Stimulated activated CD4-positive, alpha-beta T cell treated with anti-CD3 and anti-CD28 coated beads, Interleukin-4, amount 100 ng/mL, for 4 hours (primary cell): Measurements from ENCODE around the gene INPP5J.

Experiments
- DNase-seq, 2 experiments: peaks; one replicate each; pipeline ENCODE4 v3.0.0-alpha.2; 2020

Gene INPP5J

GRCh38 chr22:31126128-31126868 lies 3.5 kb downstream of the INPP5J start:
- DNase-seq = no peak

GRCh38 chr22:31126869-31127175 lies 4.1 kb downstream of the INPP5J start:
- DNase-seq = no peak

GRCh38 chr22:31127181-31127772 lies 4.5 kb downstream of the INPP5J start:
- no peak for DNase-seq

GRCh38 chr22:31128156-31128555 lies 5.4 kb downstream of the INPP5J start:
- no peak for DNase-seq

- no peak for DNase-seq
These were observed 8.1 kb downstream of the INPP5J start for GRCh38 chr22:31130873-31131272.

GRCh38 chr22:31133911-31134310 lies 11.1 kb downstream of the INPP5J start:
- no peak for DNase-seq

- no peak for DNase-seq
These were observed 11.9 kb downstream of the INPP5J start for GRCh38 chr22:31134688-31135087.

GRCh38 chr22:31135706-31136105 lies 12.9 kb downstream of the INPP5J start:
- DNase-seq = no peak

- DNase-seq = no peak
These were observed 13.4 kb downstream of the INPP5J start for GRCh38 chr22:31136155-31136554.

- DNase-seq = no peak
These were observed 13.9 kb downstream of the INPP5J start for GRCh38 chr22:31136711-31137110.

GRCh38 chr22:31137721-31138120 lies 15.0 kb downstream of the INPP5J start:
- DNase-seq = no peak

GRCh38 chr22:31138126-31138525 lies 15.4 kb downstream of the INPP5J start:
- DNase-seq = no peak

- no peak for DNase-seq
These were observed 16.3 kb downstream of the INPP5J start for GRCh38 chr22:31139066-31139465.

GRCh38 chr22:31139866-31140716 lies 17.3 kb downstream of the INPP5J start, which contains the start of gene PLA2G3:
PLA2G3 (minus strand) TSS chr22:31140508; CDS start chr22:31140354, 154 bp downstream.
- DNase-seq = no peak

- DNase-seq = no peak
These were observed 18.0 kb downstream of the INPP5J start for GRCh38 chr22:31140746-31141145.

- no peak for DNase-seq
These were observed 18.8 kb downstream of the INPP5J start for GRCh38 chr22:31141551-31141950.

- DNase-seq = no peak
These were observed 19.5 kb downstream of the INPP5J start for GRCh38 chr22:31142285-31142684.

- DNase-seq = no peak
These were observed 20.3 kb downstream of the INPP5J start for GRCh38 chr22:31143038-31143437.

GRCh38 chr22:31143537-31143936 lies 20.8 kb downstream of the INPP5J start:
- DNase-seq = no peak

GRCh38 chr22:31144223-31144622 lies 21.5 kb downstream of the INPP5J start:
- no peak for DNase-seq

GRCh38 chr22:31148488-31148887 lies 25.7 kb downstream of the INPP5J start:
- DNase-seq = no peak

- DNase-seq = peak in 1 of 2 experiments; percentile 12
These were observed 26.3 kb downstream of the INPP5J start for GRCh38 chr22:31148953-31149627.

GRCh38 chr22:31150615-31151014 lies 27.8 kb downstream of the INPP5J start:
- DNase-seq = no peak
